ENCODE results near the gene ATP9A. TPM values are rescaled to one million over a fixed set of nuclear protein-coding genes. Genes with fewer than 3 reads are reported as not detected.

The ATP9A gene
- total RNA-seq, 2 experiments from 2014 or later: 1.1 to 1.3 TPM

- DNase-seq (no peak), ATAC-seq (ENCODE audit: low read depth) (no peak)
- Mint-ChIP-seq H3K4me3 (no peak overlapping the region), H3K9me3 (no peaks in the 10 kb centered on the region), H3K27me3 (peaks cover 8% of the 10 kb centered on the region), H3K27ac (no peak overlapping the region), H3K36me3 (no peaks in the 10 kb centered on the region), H3K4me1 (peaks cover 19% of the 10 kb centered on the region)
- POLR2A ChIA-PET: no interaction called here
Observed at GRCh38 chr20:51596668-51597388, 171.4 kb downstream of the ATP9A start.

GRCh38 chr20:51595744-51596143, 172.4 kb downstream of the ATP9A start:
- ATAC-seq (ENCODE audit: low read depth) (no peak), DNase-seq (no peak)
- peaks cover 19% of the 10 kb centered on the region for H3K4me1 Mint-ChIP-seq
- no peaks in the 10 kb centered on the region for H3K9me3 Mint-ChIP-seq
- no peak overlapping the region for H3K27ac Mint-ChIP-seq
- no peaks in the 10 kb centered on the region for H3K36me3 Mint-ChIP-seq
- H3K4me3 Mint-ChIP-seq: no peak overlapping the region
- POLR2A ChIA-PET: interaction anchor here (0.9 kb wide), 1 partner anchor 210 kb away, joined by 3 read pairs; no protein-coding TSS in a partner anchor
- H3K27me3 Mint-ChIP-seq: peaks cover 8% of the 10 kb centered on the region

- H3K27me3 Mint-ChIP-seq: peaks cover 8% of the 10 kb centered on the region
- H3K9me3 Mint-ChIP-seq: no peaks in the 10 kb centered on the region
- peaks cover 19% of the 10 kb centered on the region for H3K4me1 Mint-ChIP-seq
- POLR2A ChIA-PET: interaction anchor here (0.7 to 1.1 kb wide), 4 partner anchors 52 to 213 kb away, joined by 3 to 6 read pairs (median 3); partner anchors contain the start of gene NFATC2
- H3K27ac Mint-ChIP-seq: peak overlapping the region; percentile 75
- H3K4me3 Mint-ChIP-seq: peak overlapping the region; percentile 56
- DNase-seq (peak; percentile 73), ATAC-seq (ENCODE audit: low read depth) (peak; percentile 96)
- no peaks in the 10 kb centered on the region for H3K36me3 Mint-ChIP-seq
Observed at GRCh38 chr20:51595058-51595532, 173.1 kb downstream of the ATP9A start.

GRCh38 chr20:51594236-51595057, 173.7 kb downstream of the ATP9A start:
- Mint-ChIP-seq H3K36me3 (no peaks in the 10 kb centered on the region), H3K27me3 (peaks cover 8% of the 10 kb centered on the region), H3K27ac (peak overlapping the region; percentile 75), H3K9me3 (no peaks in the 10 kb centered on the region), H3K4me3 (peak overlapping the region; percentile 56), H3K4me1 (peaks cover 19% of the 10 kb centered on the region)
- POLR2A ChIA-PET: interaction anchor here (0.7 to 1.1 kb wide), 3 partner anchors 52 to 212 kb away, joined by 3 to 6 read pairs (median 3); partner anchors contain the start of gene NFATC2
- ATAC-seq (ENCODE audit: low read depth): no peak
- no peak for DNase-seq

- H3K27me3 Mint-ChIP-seq: peaks cover 2% of the 10 kb centered on the region
- no peak for ATAC-seq (ENCODE audit: low read depth)
- peaks cover 19% of the 10 kb centered on the region for H3K4me1 Mint-ChIP-seq
- no peak overlapping the region for H3K4me3 Mint-ChIP-seq
- DNase-seq: no peak
- H3K9me3 Mint-ChIP-seq: no peaks in the 10 kb centered on the region
- no peaks in the 10 kb centered on the region for H3K36me3 Mint-ChIP-seq
- POLR2A ChIA-PET: no interaction called here
- H3K27ac Mint-ChIP-seq: peak overlapping the region; percentile 13
Observed at GRCh38 chr20:51593584-51593983, 174.6 kb downstream of the ATP9A start.

- Mint-ChIP-seq H3K27me3 (no peaks in the 10 kb centered on the region), H3K9me3 (no peaks in the 10 kb centered on the region), H3K4me3 (no peak overlapping the region), H3K27ac (no peak overlapping the region), H3K36me3 (no peaks in the 10 kb centered on the region), H3K4me1 (peaks cover 19% of the 10 kb centered on the region)
- no peak for DNase-seq
- POLR2A ChIA-PET: no interaction called here
- no peak for ATAC-seq (ENCODE audit: low read depth)
Observed at GRCh38 chr20:51592564-51592963, 175.6 kb downstream of the ATP9A start.

GRCh38 chr20:51591871-51592270, 176.3 kb downstream of the ATP9A start:
- Mint-ChIP-seq H3K9me3 (no peaks in the 10 kb centered on the region), H3K4me3 (no peak overlapping the region), H3K36me3 (no peaks in the 10 kb centered on the region), H3K27me3 (peaks cover 2% of the 10 kb centered on the region), H3K27ac (no peak overlapping the region), H3K4me1 (peaks cover 18% of the 10 kb centered on the region)
- ATAC-seq (ENCODE audit: low read depth) (no peak), DNase-seq (no peak)
- POLR2A ChIA-PET: no interaction called here

GRCh38 chr20:51588762-51589161, 179.4 kb downstream of the ATP9A start:
- Mint-ChIP-seq H3K36me3 (peaks cover 3% of the 10 kb centered on the region), H3K4me3 (no peak overlapping the region), H3K27ac (no peak overlapping the region), H3K9me3 (peaks cover 2% of the 10 kb centered on the region), H3K27me3 (peaks cover 3% of the 10 kb centered on the region), H3K4me1 (peaks cover 11% of the 10 kb centered on the region)
- no peak for ATAC-seq (ENCODE audit: low read depth)
- POLR2A ChIA-PET: no interaction called here
- no peak for DNase-seq

GRCh38 chr20:51587145-51587544, 181.0 kb downstream of the ATP9A start:
- Mint-ChIP-seq H3K27me3 (peaks cover 3% of the 10 kb centered on the region), H3K4me3 (no peak overlapping the region), H3K36me3 (peaks cover 3% of the 10 kb centered on the region), H3K4me1 (peaks cover 7% of the 10 kb centered on the region), H3K27ac (no peak overlapping the region), H3K9me3 (peaks cover 2% of the 10 kb centered on the region)
- DNase-seq: no peak
- POLR2A ChIA-PET: no interaction called here
- no peak for ATAC-seq (ENCODE audit: low read depth)

- Mint-ChIP-seq H3K4me3 (no peak overlapping the region), H3K27ac (no peak overlapping the region), H3K27me3 (peaks cover 3% of the 10 kb centered on the region), H3K4me1 (peaks cover 7% of the 10 kb centered on the region), H3K9me3 (peaks cover 2% of the 10 kb centered on the region), H3K36me3 (peaks cover 3% of the 10 kb centered on the region)
- POLR2A ChIA-PET: interaction anchor here (0.5 kb wide), 1 partner anchor 279 kb away, joined by 3 read pairs; no protein-coding TSS in a partner anchor
- DNase-seq (no peak), ATAC-seq (ENCODE audit: low read depth) (no peak)
Observed at GRCh38 chr20:51586005-51586440, 182.2 kb downstream of the ATP9A start.

- Mint-ChIP-seq H3K27me3 (peaks cover 4% of the 10 kb centered on the region), H3K9me3 (peaks cover 2% of the 10 kb centered on the region), H3K4me1 (peaks cover 7% of the 10 kb centered on the region), H3K4me3 (no peak overlapping the region), H3K27ac (peak overlapping the region; percentile 54), H3K36me3 (peaks cover 3% of the 10 kb centered on the region)
- ATAC-seq (ENCODE audit: low read depth) (no peak), DNase-seq (no peak)
- POLR2A ChIA-PET: no interaction called here
Observed at GRCh38 chr20:51585148-51585547, 183.0 kb downstream of the ATP9A start.

GRCh38 chr20:51584737-51585136, 183.5 kb downstream of the ATP9A start:
- DNase-seq: no peak
- Mint-ChIP-seq H3K36me3 (peaks cover 3% of the 10 kb centered on the region), H3K4me1 (peaks cover 7% of the 10 kb centered on the region), H3K27ac (peak overlapping the region; percentile 54), H3K9me3 (peaks cover 2% of the 10 kb centered on the region), H3K4me3 (no peak overlapping the region), H3K27me3 (peaks cover 4% of the 10 kb centered on the region)
- no peak for ATAC-seq (ENCODE audit: low read depth)
- POLR2A ChIA-PET: no interaction called here

- Mint-ChIP-seq H3K4me3 (no peak overlapping the region), H3K27ac (no peak overlapping the region), H3K36me3 (peaks cover 3% of the 10 kb centered on the region), H3K4me1 (peaks cover 7% of the 10 kb centered on the region), H3K9me3 (peaks cover 2% of the 10 kb centered on the region), H3K27me3 (peaks cover 4% of the 10 kb centered on the region)
- DNase-seq (no peak), ATAC-seq (ENCODE audit: low read depth) (no peak)
- POLR2A ChIA-PET: no interaction called here
Observed at GRCh38 chr20:51584116-51584515, 184.1 kb downstream of the ATP9A start.
